Activated naive CD4-positive, alpha-beta T cell treated with anti-CD3 and anti-CD28 coated beads for 36 hours (primary cell): ENCODE measurements around the gene LRG1. TPM values are rescaled to one million over a fixed set of nuclear protein-coding genes. Genes with fewer than 3 reads are reported as not detected.

Source experiments
- CTCF ChIA-PET: fragments of 350-600 bp; sonication (Branson Sonifier 250); formaldehyde crosslinking; loops from one replicate; lab custom pipeline; 2021; ENCODE audit warnings: antibody characterized with exemption; lab: Charles Lee
- DNase-seq: peaks from one replicate; pipeline ENCODE4 v3.0.0-alpha.2; 2020
- H3K27ac Mint-ChIP-seq: one replicate; pipeline ENCODE4 v1.8.0; 2021; ENCODE audit warnings: mild to moderate bottlenecking, mixed read lengths
- H3K27me3 Mint-ChIP-seq: one replicate; pipeline ENCODE4 v1.8.0; 2021; ENCODE audit warnings: low read depth, mixed read lengths
- H3K36me3 Mint-ChIP-seq: one replicate; pipeline ENCODE4 v1.8.0; 2021; ENCODE audit warnings: low read depth, mixed read lengths
- H3K4me1 Mint-ChIP-seq: one replicate; pipeline ENCODE4 v1.8.0; 2021; ENCODE audit warnings: low read depth, mixed read lengths
- H3K4me3 Mint-ChIP-seq: one replicate; pipeline ENCODE4 v1.8.0; 2021; ENCODE audit warnings: mild to moderate bottlenecking, moderate library complexity, mixed read lengths
- H3K9me3 Mint-ChIP-seq: one replicate; pipeline ENCODE4 v1.8.0; 2021; ENCODE audit warnings: mixed read lengths
- intact Hi-C: fragments of 100-400 bp; cut with micrococcal nuclease; formaldehyde crosslinking; loops from one replicate; pipeline ENCODE4 v1.15.1; 2023
- total RNA-seq, 2 experiments: library from RNA; stranded (reverse); gene quantifications; one replicate each; pipeline ENCODE4 v1.2.3, GENCODE V29; 2021

Gene LRG1
- total RNA-seq, 2 experiments from 2014 or later = 1.3 to 1.5 TPM

DNA sequence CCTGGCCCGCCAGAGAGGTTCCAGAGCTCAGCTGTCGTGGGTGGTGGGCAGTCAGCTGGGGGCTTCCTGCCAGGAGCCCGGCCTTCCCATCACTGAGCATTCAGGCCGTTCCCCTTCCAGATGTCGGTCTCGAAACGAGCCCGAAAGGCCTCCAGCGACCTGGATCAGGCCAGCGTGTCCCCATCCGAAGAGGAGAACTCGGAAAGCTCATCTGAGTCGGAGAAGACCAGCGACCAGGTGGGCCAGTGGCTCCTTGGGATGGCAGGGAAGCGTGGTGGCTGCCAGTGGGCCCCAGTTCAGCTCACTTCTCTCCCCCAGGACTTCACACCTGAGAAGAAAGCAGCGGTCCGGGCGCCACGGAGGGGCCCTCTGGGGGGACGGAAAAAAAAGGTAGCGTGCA lies 48.4 kb downstream of the LRG1 start:
- no peak for DNase-seq
- no peak overlapping the region for H3K4me3 Mint-ChIP-seq
- CTCF ChIA-PET = no interaction called here
- intact Hi-C loops = no loop called here
- H3K4me1 Mint-ChIP-seq = no peaks in the 10 kb centered on the region
- H3K27ac Mint-ChIP-seq = no peak overlapping the region
- H3K9me3 Mint-ChIP-seq = no peaks in the 10 kb centered on the region
- H3K27me3 Mint-ChIP-seq = no peaks in the 10 kb centered on the region
- H3K36me3 Mint-ChIP-seq = peaks cover 9% of the 10 kb centered on the region

DNA sequence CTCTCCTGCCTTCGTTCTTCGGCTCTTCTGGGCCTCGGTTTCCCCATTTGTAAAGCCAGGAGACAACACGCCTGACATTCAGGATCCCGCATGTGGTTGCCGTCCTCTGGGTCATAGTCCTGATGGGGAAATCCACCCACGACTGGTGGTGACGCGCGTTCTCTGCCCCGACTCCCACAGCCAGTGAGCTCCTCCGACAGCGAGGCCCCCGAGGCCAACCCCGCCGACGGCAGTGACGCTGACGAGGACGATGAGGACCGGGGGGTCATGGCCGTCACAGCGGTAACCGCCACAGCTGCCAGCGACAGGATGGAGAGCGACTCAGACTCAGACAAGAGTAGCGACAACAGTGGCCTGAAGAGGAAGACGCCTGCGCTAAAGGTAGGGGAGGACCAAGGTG lies 51.3 kb downstream of the LRG1 start:
- Mint-ChIP-seq H3K27me3 (no peaks in the 10 kb centered on the region), H3K4me1 (no peaks in the 10 kb centered on the region), H3K36me3 (peaks cover 6% of the 10 kb centered on the region), H3K9me3 (no peaks in the 10 kb centered on the region), H3K27ac (no peak overlapping the region), H3K4me3 (no peak overlapping the region)
- CTCF ChIA-PET = no interaction called here
- DNase-seq = no peak
- intact Hi-C loops = no loop called here

DNA sequence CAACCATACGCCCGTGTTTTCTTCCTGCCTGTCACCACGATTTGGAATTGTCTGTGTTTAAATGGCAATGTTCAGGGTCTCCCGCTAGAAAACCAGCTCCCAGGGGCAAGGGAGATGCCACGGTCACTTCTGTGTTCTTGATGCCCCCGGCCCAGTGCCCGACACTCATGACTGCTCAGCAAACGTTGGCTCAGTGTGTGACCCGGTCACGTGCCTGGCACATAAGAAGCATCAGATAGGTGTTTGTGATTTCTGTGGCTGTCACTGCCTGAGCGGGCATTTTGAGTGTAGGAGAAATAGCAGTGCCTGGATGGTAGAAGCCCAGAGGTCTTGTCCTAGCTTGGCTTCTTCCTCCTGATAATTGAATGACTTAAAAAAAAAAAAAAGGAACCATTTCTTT lies 52.3 kb downstream of the LRG1 start:
- Mint-ChIP-seq H3K4me1 (no peaks in the 10 kb centered on the region), H3K9me3 (no peaks in the 10 kb centered on the region), H3K36me3 (peaks cover 6% of the 10 kb centered on the region), H3K27me3 (no peaks in the 10 kb centered on the region), H3K27ac (no peak overlapping the region), H3K4me3 (no peak overlapping the region)
- intact Hi-C loops = no loop called here
- no peak for DNase-seq
- CTCF ChIA-PET = no interaction called here

Other genes with a start within 250 kb of the LRG1 start
- gene TMIGD2, start 237.6 kb downstream of the LRG1 start, total RNA-seq = 10 to 100 TPM; 19.9 to 21.2 TPM
- gene FSD1, start 235.4 kb downstream of the LRG1 start, total RNA-seq = 10 to 100 TPM; 12.3 to 17.5 TPM
- 10 to 100 TPM in 1 of 2 experiments, 1 to 10 TPM in 1; 8.1 to 10.7 TPM for gene STAP2, start 201.2 kb downstream of the LRG1 start, total RNA-seq
- 10 to 100 TPM; 16.3 to 18.6 TPM for gene MPND, start 196.5 kb downstream of the LRG1 start, total RNA-seq
- gene SH3GL1, start 139.5 kb downstream of the LRG1 start, total RNA-seq = 10 to 100 TPM; 31.7 to 32.1 TPM
- gene CHAF1A, start 137.4 kb downstream of the LRG1 start, total RNA-seq = 10 to 100 TPM; 57.3 to 65.1 TPM
- gene UBXN6, start 82.2 kb downstream of the LRG1 start, total RNA-seq = 10 to 100 TPM; 28.7 to 36.2 TPM
- 10 to 100 TPM; 43.0 to 43.5 TPM for gene HDGFL2, start 67.7 kb downstream of the LRG1 start, total RNA-seq
- gene PLIN4, start 21.6 kb downstream of the LRG1 start, total RNA-seq = not detected
- gene PLIN5, start 4.8 kb downstream of the LRG1 start, total RNA-seq = under 1 TPM; 0.07 to 0.25 TPM
- under 1 TPM in 1 of 2 experiments, not detected in 1; 0.17 TPM for gene SEMA6B, start 19.6 kb upstream of the LRG1 start, total RNA-seq
- 10 to 100 TPM; 19.9 to 20.4 TPM for gene TNFAIP8L1, start 99.5 kb upstream of the LRG1 start, total RNA-seq
- gene MYDGF, start 130.3 kb upstream of the LRG1 start, total RNA-seq = 10 to 100 TPM; 43.5 to 45.5 TPM
- 10 to 100 TPM; 40.8 to 41.9 TPM for gene DPP9, start 183.8 kb upstream of the LRG1 start, total RNA-seq